Mesodermal cell (in vitro differentiated cells): ENCODE results near the gene CREB3L2.

Experiments used
- H3K27ac ChIP-seq: 2 replicates; pipeline ENCODE4 v1.7.0; 2013; ENCODE audit warnings: mild to moderate bottlenecking, low read depth, low read length, moderate library complexity; ENCODE audit not compliant: severe bottlenecking
- H3K36me3 ChIP-seq: 2 replicates; pipeline ENCODE4 v1.7.1; 2013; ENCODE audit warnings: mild to moderate bottlenecking, low read length, moderate library complexity; ENCODE audit not compliant: control insufficient read depth, insufficient read depth
- H3K4me1 ChIP-seq: one replicate; pipeline ENCODE4 v1.7.1; 2013; ENCODE audit warnings: mild to moderate bottlenecking, low read length; ENCODE audit not compliant: insufficient read depth, control insufficient read depth, poor library complexity, severe bottlenecking
- H3K4me3 ChIP-seq: 2 replicates; pipeline ENCODE4 v1.7.0; 2013; ENCODE audit warnings: low read length, control low read depth, mild to moderate bottlenecking; ENCODE audit not compliant: insufficient read depth, poor library complexity, severe bottlenecking; ENCODE audit errors: extremely low read depth
- H3K9me3 ChIP-seq: 2 replicates; pipeline ENCODE4 v1.7.1; 2013; ENCODE audit warnings: mild to moderate bottlenecking, low read length, moderate library complexity; ENCODE audit not compliant: control insufficient read depth
- WGBS, 2 experiments: methylation state at CpG; one replicate each; pipeline ENCODE4 v1.1.5; 2013; ENCODE audit warnings: missing lambda C conversion rate in 2 of 2; ENCODE audit not compliant: insufficient coverage in 2 of 2; 5-methylcytosine and 5-hydroxymethylcytosine counted together

The CREB3L2 gene

GRCh38 chr7:137870684-137871083 lies 131.2 kb downstream of the CREB3L2 start:
- peaks cover 4% of the 10 kb centered on the region for H3K4me1 ChIP-seq
- H3K27ac ChIP-seq = no peak overlapping the region

GRCh38 chr7:137870078-137870477 lies 131.8 kb downstream of the CREB3L2 start:
- Histone ChIP-seq H3K4me3 (no peak overlapping the region), H3K4me1 (peaks cover 4% of the 10 kb centered on the region), H3K36me3 (peaks cover 69% of the 10 kb centered on the region), H3K27ac (no peak overlapping the region), H3K9me3 (peaks cover 5% of the 10 kb centered on the region)
- no CpG with 5 or more reads among the region's 1 CpG for WGBS, 2 experiments

More at GRCh38 chr7:137870684-137871083, 131.2 kb downstream of the CREB3L2 start:
- Histone ChIP-seq H3K4me3 (no peak overlapping the region), H3K36me3 (peaks cover 71% of the 10 kb centered on the region), H3K9me3 (peaks cover 5% of the 10 kb centered on the region)

- Histone ChIP-seq H3K4me3 (no peak overlapping the region), H3K27ac (no peak overlapping the region), H3K9me3 (peaks cover 5% of the 10 kb centered on the region), H3K4me1 (peaks cover 4% of the 10 kb centered on the region), H3K36me3 (peaks cover 66% of the 10 kb centered on the region)
- WGBS, 2 experiments = no CpG with 5 or more reads among the region's 3 CpGs
These were observed 132.6 kb downstream of the CREB3L2 start for GRCh38 chr7:137869260-137869659.

- Histone ChIP-seq H3K9me3 (peaks cover 5% of the 10 kb centered on the region), H3K4me1 (no peaks in the 10 kb centered on the region), H3K36me3 (peaks cover 65% of the 10 kb centered on the region), H3K27ac (no peak overlapping the region), H3K4me3 (no peak overlapping the region)
- WGBS, 2 experiments = 100% methylated on average over 1 of the region's 3 CpGs; no CpG with 5 or more reads in 1 of the 2 experiments
These were observed 134.6 kb downstream of the CREB3L2 start for GRCh38 chr7:137867289-137867688.

GRCh38 chr7:137865764-137866163 lies 136.1 kb downstream of the CREB3L2 start:
- WGBS, 2 experiments = no CpG with 5 or more reads among the region's 1 CpG
- Histone ChIP-seq H3K27ac (no peak overlapping the region), H3K4me3 (no peak overlapping the region), H3K9me3 (peaks cover 5% of the 10 kb centered on the region), H3K4me1 (no peaks in the 10 kb centered on the region), H3K36me3 (peaks cover 66% of the 10 kb centered on the region)

GRCh38 chr7:137862964-137863363 lies 138.9 kb downstream of the CREB3L2 start:
- H3K4me1 ChIP-seq = no peaks in the 10 kb centered on the region
- no peak overlapping the region for H3K4me3 ChIP-seq
- WGBS, 2 experiments = 90 to 100% methylated on average over 1 to 2 of the region's 2 CpGs
- peaks cover 60% of the 10 kb centered on the region for H3K36me3 ChIP-seq
- H3K27ac ChIP-seq = no peak overlapping the region
- H3K9me3 ChIP-seq = peaks cover 5% of the 10 kb centered on the region

- no peak overlapping the region for H3K27ac ChIP-seq
- H3K4me1 ChIP-seq = no peaks in the 10 kb centered on the region
- WGBS, 2 experiments = 70 to 72% methylated on average over 3 of the region's 4 CpGs
- H3K9me3 ChIP-seq = peaks cover 5% of the 10 kb centered on the region
- no peak overlapping the region for H3K4me3 ChIP-seq
- H3K36me3 ChIP-seq = peaks cover 54% of the 10 kb centered on the region
These were observed 139.5 kb downstream of the CREB3L2 start for GRCh38 chr7:137862358-137862757.

GRCh38 chr7:137860542-137860941 lies 141.3 kb downstream of the CREB3L2 start:
- Histone ChIP-seq H3K4me1 (no peaks in the 10 kb centered on the region), H3K36me3 (peaks cover 38% of the 10 kb centered on the region), H3K27ac (no peak overlapping the region), H3K9me3 (no peaks in the 10 kb centered on the region), H3K4me3 (no peak overlapping the region)
- whole genome bisulfite sequencing, 2 experiments = 100% methylated on average over 1 of the region's 2 CpGs; no CpG with 5 or more reads in 1 of the 2 experiments

- Histone ChIP-seq H3K9me3 (no peaks in the 10 kb centered on the region), H3K27ac (no peak overlapping the region), H3K4me3 (no peak overlapping the region), H3K36me3 (peaks cover 4% of the 10 kb centered on the region), H3K4me1 (no peaks in the 10 kb centered on the region)
- WGBS, 2 experiments = 80% methylated on average over 1 of the region's 1 CpG; no CpG with 5 or more reads in 1 of the 2 experiments
These were observed 148.8 kb downstream of the CREB3L2 start for GRCh38 chr7:137853053-137853452.

- H3K36me3 ChIP-seq = peaks cover 4% of the 10 kb centered on the region
- H3K4me1 ChIP-seq = no peaks in the 10 kb centered on the region
- H3K4me3 ChIP-seq = no peak overlapping the region
- no peak overlapping the region for H3K27ac ChIP-seq
- no peaks in the 10 kb centered on the region for H3K9me3 ChIP-seq
These were observed 149.8 kb downstream of the CREB3L2 start for GRCh38 chr7:137852108-137852507.

GRCh38 chr7:137850972-137851945 lies 150.6 kb downstream of the CREB3L2 start:
- 95 to 100% methylated on average over 2 to 6 of the region's 6 CpGs for WGBS, 2 experiments
- H3K4me1 ChIP-seq = no peaks in the 10 kb centered on the region
- H3K27ac ChIP-seq = no peak overlapping the region
- no peaks in the 10 kb centered on the region for H3K9me3 ChIP-seq
- H3K36me3 ChIP-seq = peaks cover 4% of the 10 kb centered on the region
- H3K4me3 ChIP-seq = no peak overlapping the region
